Measurements from ENCODE around the gene LY6G6C. TPM values are rescaled to one million over a fixed set of nuclear protein-coding genes. Genes with fewer than 3 reads are reported as not detected.

The LY6G6C gene
- total RNA-seq, 2 experiments from 2014 or later: 0.26 TPM; not detected in 1

- DNase-seq: no peak
- Mint-ChIP-seq H3K36me3 (ENCODE audit: low read depth) (peaks cover 30% of the 10 kb centered on the region), H3K27me3 (ENCODE audit: low read depth) (peaks cover 8% of the 10 kb centered on the region), H3K9me3 (ENCODE audit: insufficient read depth) (no peaks in the 10 kb centered on the region), H3K4me3 (peak overlapping the region; percentile 25), H3K4me1 (ENCODE audit: low read depth) (peaks cover 51% of the 10 kb centered on the region), H3K27ac (peak overlapping the region; percentile 56)
- ATAC-seq: no peak
- CTCF ChIA-PET: interaction anchor here (0.9 to 2.4 kb wide), 3 partner anchors 46 to 107 kb away, joined by 4 to 7 read pairs (median 5); no protein-coding TSS in a partner anchor
- POLR2A ChIA-PET: interaction anchor here (0.7 to 3.5 kb wide), 5 partner anchors 11 to 82 kb away, joined by 3 to 14 read pairs (median 4); partner anchors contain the start of gene MSH5
Observed at GRCh38 chr6:31723980-31724691, 2.6 kb upstream of the LY6G6C start.

- H3K4me3 Mint-ChIP-seq: peak within 1 kb of the TSS; percentile 25
- ATAC-seq (no peak), DNase-seq (peak; percentile 39)
- peaks cover 24% of the 10 kb centered on the region for H3K36me3 Mint-ChIP-seq (ENCODE audit: low read depth)
- H3K9me3 Mint-ChIP-seq (ENCODE audit: insufficient read depth): no peaks in the 10 kb centered on the region
- peaks cover 43% of the 10 kb centered on the region for H3K4me1 Mint-ChIP-seq (ENCODE audit: low read depth)
- H3K27me3 Mint-ChIP-seq (ENCODE audit: low read depth): peaks cover 8% of the 10 kb centered on the region
- ChIA-PET POLR2A (interaction anchor here (1.0 to 3.5 kb wide), 3 partner anchors 12 to 17 kb away, joined by 3 to 14 read pairs (median 9); partner anchors contain the start of gene MSH5), CTCF (interaction anchor here (0.8 to 2.4 kb wide), 3 partner anchors 9 to 107 kb away, joined by 3 to 7 read pairs (median 4); no protein-coding TSS in a partner anchor)
- peak within 1 kb of the TSS; percentile 85 for H3K27ac Mint-ChIP-seq
Observed at GRCh38 chr6:31723245-31723979, 1.9 kb upstream of the LY6G6C start, which contains the start of gene MPIG6B. Gene MPIG6B, plus strand, starts transcription at chr6:31723373. Its CDS starts 11 bp downstream, at chr6:31723384.

- Mint-ChIP-seq H3K4me3 (no peak overlapping the region), H3K36me3 (ENCODE audit: low read depth) (peaks cover 14% of the 10 kb centered on the region), H3K27ac (peak overlapping the region; percentile 40), H3K9me3 (ENCODE audit: insufficient read depth) (no peaks in the 10 kb centered on the region), H3K4me1 (ENCODE audit: low read depth) (peaks cover 32% of the 10 kb centered on the region), H3K27me3 (ENCODE audit: low read depth) (peaks cover 8% of the 10 kb centered on the region)
- ChIA-PET POLR2A (interaction anchor here (3.5 kb wide), 1 partner anchor 18 kb away, joined by 14 read pairs; the partner anchor contains the start of gene MSH5), CTCF (interaction anchor here (2.4 kb wide), 1 partner anchor 48 kb away, joined by 7 read pairs; no protein-coding TSS in a partner anchor)
- no peak for DNase-seq
- no peak for ATAC-seq
Observed at GRCh38 chr6:31722173-31722572, 627 bp upstream of the LY6G6C start.

GRCh38 chr6:31720196-31720770 lies 1.3 kb downstream of the LY6G6C start:
- H3K4me3 Mint-ChIP-seq: no peak overlapping the region
- ATAC-seq (no peak), DNase-seq (no peak)
- ChIA-PET CTCF (no interaction called here), POLR2A (interaction anchor here (1.8 kb wide), 1 partner anchor 10 kb away, joined by 5 read pairs; no protein-coding TSS in a partner anchor)
- no peaks in the 10 kb centered on the region for H3K36me3 Mint-ChIP-seq (ENCODE audit: low read depth)
- H3K27me3 Mint-ChIP-seq (ENCODE audit: low read depth): peaks cover 8% of the 10 kb centered on the region
- no peaks in the 10 kb centered on the region for H3K9me3 Mint-ChIP-seq (ENCODE audit: insufficient read depth)
- H3K4me1 Mint-ChIP-seq (ENCODE audit: low read depth): peaks cover 15% of the 10 kb centered on the region
- no peak overlapping the region for H3K27ac Mint-ChIP-seq

- H3K4me1 Mint-ChIP-seq (ENCODE audit: low read depth): peaks cover 17% of the 10 kb centered on the region
- no peaks in the 10 kb centered on the region for H3K36me3 Mint-ChIP-seq (ENCODE audit: low read depth)
- ChIA-PET CTCF (no interaction called here), POLR2A (no interaction called here)
- no peaks in the 10 kb centered on the region for H3K9me3 Mint-ChIP-seq (ENCODE audit: insufficient read depth)
- DNase-seq (no peak), ATAC-seq (no peak)
- H3K27ac Mint-ChIP-seq: no peak overlapping the region
- peaks cover 12% of the 10 kb centered on the region for H3K27me3 Mint-ChIP-seq (ENCODE audit: low read depth)
- no peak overlapping the region for H3K4me3 Mint-ChIP-seq
Observed at GRCh38 chr6:31719001-31719400, 2.5 kb downstream of the LY6G6C start.

GRCh38 chr6:31718265-31718664 lies 3.3 kb downstream of the LY6G6C start:
- DNase-seq: no peak
- Mint-ChIP-seq H3K4me1 (ENCODE audit: low read depth) (peaks cover 11% of the 10 kb centered on the region), H3K4me3 (no peak overlapping the region), H3K27ac (no peak overlapping the region), H3K27me3 (ENCODE audit: low read depth) (peaks cover 14% of the 10 kb centered on the region), H3K9me3 (ENCODE audit: insufficient read depth) (no peaks in the 10 kb centered on the region), H3K36me3 (ENCODE audit: low read depth) (no peaks in the 10 kb centered on the region)
- no peak for ATAC-seq
- ChIA-PET POLR2A (no interaction called here), CTCF (no interaction called here)

GRCh38 chr6:31717499-31718222 lies 3.9 kb downstream of the LY6G6C start:
- peaks cover 6% of the 10 kb centered on the region for H3K4me1 Mint-ChIP-seq (ENCODE audit: low read depth)
- H3K36me3 Mint-ChIP-seq (ENCODE audit: low read depth): no peaks in the 10 kb centered on the region
- H3K27ac Mint-ChIP-seq: no peak overlapping the region
- POLR2A ChIA-PET: interaction anchor here (0.6 kb wide), 1 partner anchor 8 kb away, joined by 4 read pairs; no protein-coding TSS in a partner anchor
- H3K9me3 Mint-ChIP-seq (ENCODE audit: insufficient read depth): no peaks in the 10 kb centered on the region
- no peak overlapping the region for H3K4me3 Mint-ChIP-seq
- H3K27me3 Mint-ChIP-seq (ENCODE audit: low read depth): peaks cover 18% of the 10 kb centered on the region
- CTCF ChIA-PET: no interaction called here
- no peak for ATAC-seq
- DNase-seq: no peak

- no peak for DNase-seq
- no peak within 1 kb of the TSS for H3K4me3 Mint-ChIP-seq
- peaks cover 23% of the 10 kb centered on the region for H3K4me1 Mint-ChIP-seq (ENCODE audit: low read depth)
- ChIA-PET CTCF (interaction anchor here (1.3 to 3.0 kb wide), 2 partner anchors 14 to 34 kb away, joined by 3 to 8 read pairs; partner anchors contain the start of genes DDAH2 and LY6G5C), POLR2A (interaction anchor here (0.6 to 0.8 kb wide), 4 partner anchors 12 to 115 kb away, joined by 3 to 4 read pairs (median 3); partner anchors contain the start of genes ABHD16A, C6orf47 and CLIC1)
- peaks cover 11% of the 10 kb centered on the region for H3K27me3 Mint-ChIP-seq (ENCODE audit: low read depth)
- H3K36me3 Mint-ChIP-seq (ENCODE audit: low read depth): no peaks in the 10 kb centered on the region
- no peak for ATAC-seq
- H3K9me3 Mint-ChIP-seq (ENCODE audit: insufficient read depth): no peaks in the 10 kb centered on the region
- no peak within 1 kb of the TSS for H3K27ac Mint-ChIP-seq
Observed at GRCh38 chr6:31715022-31715958, 6.3 kb downstream of the LY6G6C start, which contains the start of gene LY6G6D. Gene LY6G6D, plus strand, starts transcription at chr6:31715348. Its CDS starts 8 bp downstream, at chr6:31715356.

GRCh38 chr6:31713991-31714684 lies 7.4 kb downstream of the LY6G6C start:
- no peak for DNase-seq
- POLR2A ChIA-PET: interaction anchor here (0.8 to 2.1 kb wide), 2 partner anchors 11 to 22 kb away, joined by 3 to 10 read pairs; partner anchors contain the start of genes ABHD16A and CLIC1
- no peak overlapping the region for H3K27ac Mint-ChIP-seq

More at GRCh38 chr6:31713991-31714684, 7.4 kb downstream of the LY6G6C start:
- H3K4me1 Mint-ChIP-seq (ENCODE audit: low read depth): peaks cover 24% of the 10 kb centered on the region
- ATAC-seq: no peak
- H3K9me3 Mint-ChIP-seq (ENCODE audit: insufficient read depth): no peaks in the 10 kb centered on the region
- no peak overlapping the region for H3K4me3 Mint-ChIP-seq
- CTCF ChIA-PET: interaction anchor here (0.8 to 3.0 kb wide), 4 partner anchors 9 to 56 kb away, joined by 3 to 8 read pairs (median 3); partner anchors contain the start of genes DDAH2, MPIG6B and MSH5
- H3K27me3 Mint-ChIP-seq (ENCODE audit: low read depth): peaks cover 10% of the 10 kb centered on the region
- no peaks in the 10 kb centered on the region for H3K36me3 Mint-ChIP-seq (ENCODE audit: low read depth)
